Retina (tissue), 1 donor: ENCODE data around the gene EFCAB6.
A peak's percentile ranks its signal among the peaks of the same experiment; 100 is the strongest.

Source experiments
- DNase-seq: peaks from one replicate; pipeline ENCODE4 v3.0.0-alpha.2; 2016

Gene EFCAB6

DNA sequence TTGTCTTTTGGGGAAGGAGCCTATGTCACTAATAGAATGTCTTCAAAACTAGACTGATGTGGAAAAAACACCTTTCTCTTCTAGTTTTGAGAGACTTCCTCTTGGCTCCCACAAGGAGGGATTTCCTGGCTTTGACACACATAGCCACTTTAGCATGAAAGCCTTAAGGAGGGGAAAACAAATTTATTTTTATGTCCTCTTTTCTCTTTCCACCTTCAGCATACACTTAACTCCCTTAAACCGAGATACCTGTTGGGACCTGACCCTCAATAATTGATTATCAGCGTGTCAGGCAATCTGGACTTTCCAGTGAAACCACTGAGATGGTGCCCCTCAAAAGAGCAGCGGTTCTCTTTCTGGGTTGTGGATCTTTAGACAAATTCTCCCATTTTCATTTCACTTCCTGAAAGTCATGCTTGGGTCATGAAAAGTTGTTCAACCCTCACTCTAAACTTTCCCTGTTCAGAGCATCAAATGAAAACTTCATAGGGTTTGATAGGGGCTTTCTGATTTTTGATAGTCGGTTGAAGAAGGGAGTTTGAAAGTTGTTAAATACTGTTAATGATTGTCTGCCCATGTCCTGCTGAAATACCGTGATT, 9.1 kb downstream of the EFCAB6 start:
- no peak for DNase-seq

DNA sequence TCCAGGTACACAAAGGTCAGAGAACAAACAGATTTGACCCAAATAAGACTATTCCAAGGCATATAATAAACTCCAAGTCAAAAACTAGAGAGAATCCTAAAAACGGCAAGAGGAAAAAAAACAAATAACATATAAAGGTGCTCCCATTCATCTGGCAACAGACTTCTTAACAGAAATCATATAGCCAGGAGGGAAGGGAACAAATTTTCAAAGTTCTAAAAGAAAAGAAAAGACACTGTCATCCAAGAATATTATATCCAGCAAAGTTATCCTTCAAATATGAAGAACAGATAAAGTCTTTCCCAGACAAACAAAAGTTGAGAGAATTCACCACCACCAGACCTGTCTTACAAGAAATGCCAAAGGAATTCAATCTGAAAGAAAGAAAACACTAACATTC, 11.1 kb downstream of the EFCAB6 start:
- DNase-seq, result no peak

DNA sequence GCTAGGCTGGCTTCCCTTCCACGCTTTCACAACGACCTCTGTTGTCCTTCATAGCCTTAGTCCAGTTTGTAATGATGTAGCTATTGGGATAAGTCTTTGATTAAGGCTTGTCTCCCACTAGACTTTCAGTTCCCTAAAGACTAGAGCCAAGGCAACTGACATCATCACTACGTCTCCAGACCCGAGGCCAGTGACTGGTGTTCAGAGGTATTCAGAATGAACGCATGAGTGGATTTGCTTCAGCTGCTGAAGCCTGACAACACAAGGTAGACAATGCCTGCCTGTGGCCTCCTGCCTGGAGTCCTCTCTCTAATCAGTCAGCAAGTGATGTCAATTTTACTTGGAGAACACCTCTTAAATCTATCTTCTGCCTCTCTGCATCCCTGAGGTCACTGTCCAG, 13.6 kb downstream of the EFCAB6 start:
- no peak for DNase-seq

GRCh38 chr22:43796567-43796966, 15.5 kb downstream of the EFCAB6 start:
- DNase-seq, result peak; percentile 29

DNA sequence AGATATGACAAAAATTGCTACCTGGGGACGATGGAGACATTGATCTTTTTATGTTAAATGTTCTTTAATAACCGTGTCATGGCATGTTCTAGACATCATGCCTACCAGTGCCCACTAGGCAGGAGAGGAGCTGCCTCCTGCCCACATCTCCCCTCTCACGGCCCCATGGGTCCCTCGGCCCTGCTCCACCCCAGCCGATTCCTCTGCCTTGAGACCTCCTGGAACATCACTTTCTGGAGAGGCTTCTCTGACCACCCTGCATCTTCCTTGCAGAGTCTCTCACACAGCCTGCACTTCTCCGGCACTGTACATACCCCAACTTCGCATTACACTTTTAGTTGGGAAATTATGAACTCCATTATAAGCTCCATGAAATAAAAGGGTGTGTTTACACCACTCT, 16.8 kb downstream of the EFCAB6 start:
- no peak for DNase-seq

DNA sequence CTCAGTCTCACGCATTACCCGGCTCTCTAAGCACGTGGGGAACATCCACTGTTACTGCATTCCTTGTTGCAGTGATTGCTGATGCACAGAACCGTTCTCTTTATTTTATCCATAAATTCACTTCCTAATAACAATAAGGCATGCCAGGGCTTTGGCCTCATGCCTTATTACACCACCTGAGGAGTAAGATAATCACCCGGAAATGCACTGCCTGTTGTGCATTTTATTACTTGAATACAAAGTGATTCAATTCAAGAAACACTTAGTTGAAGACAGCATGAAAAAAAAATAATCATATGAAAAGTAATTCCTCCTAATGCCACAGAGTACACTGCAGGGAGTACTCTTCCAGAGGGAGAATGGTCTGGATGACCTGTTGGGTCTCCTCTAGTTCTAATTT, 19.2 kb downstream of the EFCAB6 start:
- no peak for DNase-seq

- DNase-seq, result no peak
Measured at GRCh38 chr22:43789452-43789851, 22.7 kb downstream of the EFCAB6 start.

- DNase-seq, result no peak
Measured at GRCh38 chr22:43783777-43784176, 28.3 kb downstream of the EFCAB6 start.

- DNase-seq, result no peak
Measured at GRCh38 chr22:43782448-43782847, 29.7 kb downstream of the EFCAB6 start.

- DNase-seq, result peak; percentile 35
Measured at GRCh38 chr22:43777286-43777685, 34.8 kb downstream of the EFCAB6 start.

DNA sequence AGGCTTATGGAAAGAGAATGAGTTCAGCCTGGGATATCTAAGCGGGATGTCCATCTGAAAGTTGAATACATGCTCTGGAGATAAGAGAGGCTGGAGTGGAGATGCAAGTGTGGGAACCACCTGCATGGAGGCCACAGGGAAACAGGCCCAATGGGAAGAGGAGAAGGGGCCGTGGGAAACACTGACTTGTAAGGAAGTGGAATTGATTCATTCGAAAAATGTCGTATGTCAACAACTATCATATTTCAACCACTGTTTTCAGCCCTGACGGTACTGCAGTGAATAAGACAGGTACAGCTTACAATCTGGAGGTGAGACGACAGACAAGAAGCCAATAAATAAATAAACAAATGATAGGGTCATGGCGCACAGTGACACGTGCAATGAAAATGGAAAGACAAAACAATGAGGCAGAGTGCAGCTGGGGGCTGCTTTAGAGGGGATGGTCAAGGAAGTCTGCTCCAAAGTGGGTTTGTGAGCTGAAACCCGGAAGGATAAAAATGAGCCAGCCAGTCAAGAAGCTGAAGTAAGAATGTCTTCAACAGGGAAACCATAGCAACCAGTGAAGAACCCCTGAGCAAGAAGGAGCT, 35.9 kb downstream of the EFCAB6 start:
- DNase-seq, result no peak

- peak; percentile 67 for DNase-seq
Measured at GRCh38 chr22:43774318-43774915, 37.7 kb downstream of the EFCAB6 start.

DNA sequence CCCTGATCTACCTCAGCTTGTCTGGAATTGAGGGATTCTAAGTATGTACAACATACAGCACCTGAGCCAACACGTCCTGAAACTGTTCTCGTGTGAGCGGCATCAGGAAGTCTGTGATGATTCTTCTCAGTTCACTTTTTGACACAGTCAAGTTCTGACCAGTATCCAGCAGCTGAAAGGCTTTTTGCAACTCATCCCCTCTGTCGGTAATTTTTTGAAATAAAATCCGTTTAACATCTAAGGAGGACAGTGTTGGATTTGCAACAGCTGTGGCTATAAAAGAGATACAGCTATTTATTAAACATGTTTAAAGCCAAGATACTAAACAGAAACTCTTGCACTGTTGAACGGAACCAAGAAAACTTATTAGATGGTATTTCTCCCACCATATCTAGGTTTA, 39.3 kb downstream of the EFCAB6 start:
- DNase-seq, result no peak

DNA sequence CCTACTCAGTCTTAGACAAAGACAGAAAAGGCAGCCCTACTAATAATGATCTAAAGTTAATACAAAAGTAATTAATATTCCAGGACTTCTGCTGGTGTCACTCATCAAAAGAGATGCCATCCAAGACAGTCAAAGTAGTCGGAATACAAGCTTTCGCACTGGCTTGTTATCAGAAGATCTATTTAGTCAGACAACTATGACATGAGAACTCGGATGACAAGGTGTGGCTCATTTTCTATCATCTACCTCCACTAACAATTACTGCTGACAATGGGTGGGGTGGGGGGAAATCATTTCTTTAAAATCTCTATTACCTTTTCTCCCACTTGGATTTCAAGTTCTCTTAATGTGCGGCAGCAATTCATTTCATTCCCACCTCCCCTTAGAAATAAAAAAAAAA, 56.7 kb downstream of the EFCAB6 start:
- no peak for DNase-seq

DNA sequence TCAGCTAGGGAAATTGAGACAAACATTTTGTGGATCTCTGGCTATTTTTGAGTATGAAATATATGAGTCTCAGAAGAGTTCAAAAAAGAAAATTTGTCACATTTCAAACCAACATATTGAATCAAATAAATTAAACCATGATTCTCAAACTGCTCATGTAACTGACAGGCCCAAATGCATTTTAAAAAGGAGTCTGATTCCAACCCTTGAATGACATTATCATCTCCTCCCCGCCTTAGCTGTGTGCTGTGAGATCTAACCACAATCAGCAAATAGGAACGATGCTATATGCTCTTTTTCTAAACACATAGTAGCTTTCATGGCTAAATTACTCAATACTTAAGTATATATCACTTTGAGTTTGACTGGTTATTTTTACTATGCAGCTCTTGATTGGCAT, 57.1 kb downstream of the EFCAB6 start:
- DNase-seq, result no peak

DNA sequence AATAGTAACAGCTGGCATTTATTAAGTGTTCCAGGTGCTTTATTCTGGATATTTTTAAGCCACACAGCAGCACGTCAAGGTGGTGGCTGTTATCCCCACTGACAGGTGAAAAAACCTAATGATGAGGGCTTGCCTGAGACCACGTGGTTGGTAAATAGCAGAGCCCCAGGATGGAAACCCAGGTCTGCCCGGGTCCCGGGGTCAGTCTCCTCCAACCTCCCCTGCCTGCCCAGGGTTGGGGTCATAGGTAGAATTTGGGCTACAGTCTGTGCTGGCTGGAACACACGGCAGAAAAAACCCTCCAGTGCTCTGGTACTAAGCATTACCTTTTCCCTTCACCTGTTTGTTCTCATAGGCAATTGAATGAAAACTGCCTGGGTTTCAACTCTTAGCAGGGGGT, 57.9 kb downstream of the EFCAB6 start:
- DNase-seq, result no peak

- DNase-seq, result no peak
Measured at GRCh38 chr22:43753688-43754087, 58.4 kb downstream of the EFCAB6 start.

DNA sequence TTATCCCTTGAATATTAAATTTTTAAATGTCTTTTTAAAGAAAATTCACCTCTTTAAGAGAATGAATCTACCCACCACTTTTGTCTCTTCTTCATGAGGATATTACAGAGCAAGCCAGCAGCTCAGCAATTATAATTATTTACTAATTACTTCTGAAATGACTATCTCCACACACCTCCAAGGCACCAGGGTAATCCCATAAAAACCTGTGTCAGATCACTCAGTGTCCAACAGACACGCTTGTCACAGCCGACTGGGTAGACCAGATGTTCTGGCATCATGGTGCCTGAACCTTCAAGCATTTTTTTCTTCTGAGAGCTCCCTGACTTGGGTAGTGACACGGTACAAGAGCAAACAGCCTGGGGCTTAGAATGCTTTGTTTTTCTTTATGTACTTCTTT, 61.4 kb downstream of the EFCAB6 start:
- DNase-seq, result no peak

DNA sequence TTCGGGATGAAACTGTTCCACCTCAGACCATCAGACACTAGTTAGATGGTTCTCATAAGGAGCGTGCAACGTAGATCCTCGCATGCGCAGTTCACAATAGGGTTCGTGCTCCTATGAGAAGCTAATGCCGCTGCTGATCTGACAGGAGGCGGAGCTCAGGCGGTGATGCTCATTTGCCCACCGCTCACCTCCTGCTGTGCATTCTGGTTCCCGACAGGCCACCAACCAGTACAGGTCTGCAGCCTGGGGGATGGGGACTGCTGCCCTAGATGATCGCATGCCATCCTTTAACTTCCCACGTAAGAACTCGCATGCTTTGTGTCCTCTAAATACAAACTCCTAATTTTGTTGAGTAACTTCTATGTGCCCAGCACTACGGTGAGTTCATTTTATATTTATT, 62.6 kb downstream of the EFCAB6 start:
- DNase-seq, result no peak

GRCh38 chr22:43747877-43748276, 64.2 kb downstream of the EFCAB6 start:
- DNase-seq, result no peak

DNA sequence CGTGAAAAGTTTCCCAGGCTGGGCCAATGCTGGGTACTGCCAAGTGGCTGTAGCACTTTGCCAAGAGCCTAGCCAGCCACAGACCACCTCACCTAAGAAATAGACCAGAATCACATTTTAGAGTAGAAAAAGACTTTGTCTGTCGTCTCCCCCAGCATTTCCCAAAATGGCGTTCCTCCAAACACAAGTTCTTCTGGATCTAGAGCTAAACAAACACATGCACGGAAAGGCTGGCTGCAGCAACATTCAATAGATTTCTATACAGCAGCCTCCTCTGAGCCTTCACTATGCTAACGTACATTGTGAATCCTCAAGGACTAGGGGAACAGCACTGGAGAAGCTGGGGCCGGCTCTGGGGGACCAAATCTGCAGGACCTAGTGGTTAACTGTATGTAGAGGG, 65.0 kb downstream of the EFCAB6 start:
- DNase-seq, result no peak

DNA sequence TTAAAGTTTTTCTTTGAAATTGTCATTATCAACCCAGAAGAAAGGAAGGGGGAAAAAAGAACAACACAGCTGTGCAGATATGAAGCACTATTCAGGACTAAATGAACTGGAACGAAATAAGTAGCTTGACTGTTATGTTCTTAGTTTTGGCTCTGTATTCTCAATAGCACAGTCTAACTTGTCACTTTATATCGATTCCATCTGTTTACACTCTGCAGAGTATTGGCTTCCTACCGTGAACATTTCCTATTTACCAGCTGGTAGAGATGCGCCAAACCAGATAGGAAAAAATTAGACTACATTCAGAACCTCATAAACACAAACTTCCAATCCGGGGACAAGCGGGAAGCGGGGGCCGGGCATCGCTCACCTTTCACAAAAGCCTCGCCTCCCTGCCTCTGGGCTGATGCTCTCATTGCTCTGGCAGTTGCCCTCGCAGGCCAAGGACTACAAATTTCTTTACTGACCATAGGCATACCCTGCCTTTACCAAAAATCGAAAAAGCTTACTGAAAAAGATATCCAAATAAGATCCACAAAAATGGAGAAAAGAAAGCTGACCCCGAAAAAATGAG, 66.2 kb downstream of the EFCAB6 start:
- no peak for DNase-seq

- no peak for DNase-seq
Measured at GRCh38 chr22:43745411-43745770, 66.7 kb downstream of the EFCAB6 start.

- no peak for DNase-seq
Measured at GRCh38 chr22:43744700-43745410, 67.2 kb downstream of the EFCAB6 start.
